ENCODE results near the gene FYB1. TPM values are rescaled to one million over a fixed set of nuclear protein-coding genes. Genes with fewer than 3 reads are reported as not detected.

The FYB1 gene
- total and polyA plus RNA-seq, 2 of the 4 experiments (the other 2 are of a cell fraction), result not detected

DNA sequence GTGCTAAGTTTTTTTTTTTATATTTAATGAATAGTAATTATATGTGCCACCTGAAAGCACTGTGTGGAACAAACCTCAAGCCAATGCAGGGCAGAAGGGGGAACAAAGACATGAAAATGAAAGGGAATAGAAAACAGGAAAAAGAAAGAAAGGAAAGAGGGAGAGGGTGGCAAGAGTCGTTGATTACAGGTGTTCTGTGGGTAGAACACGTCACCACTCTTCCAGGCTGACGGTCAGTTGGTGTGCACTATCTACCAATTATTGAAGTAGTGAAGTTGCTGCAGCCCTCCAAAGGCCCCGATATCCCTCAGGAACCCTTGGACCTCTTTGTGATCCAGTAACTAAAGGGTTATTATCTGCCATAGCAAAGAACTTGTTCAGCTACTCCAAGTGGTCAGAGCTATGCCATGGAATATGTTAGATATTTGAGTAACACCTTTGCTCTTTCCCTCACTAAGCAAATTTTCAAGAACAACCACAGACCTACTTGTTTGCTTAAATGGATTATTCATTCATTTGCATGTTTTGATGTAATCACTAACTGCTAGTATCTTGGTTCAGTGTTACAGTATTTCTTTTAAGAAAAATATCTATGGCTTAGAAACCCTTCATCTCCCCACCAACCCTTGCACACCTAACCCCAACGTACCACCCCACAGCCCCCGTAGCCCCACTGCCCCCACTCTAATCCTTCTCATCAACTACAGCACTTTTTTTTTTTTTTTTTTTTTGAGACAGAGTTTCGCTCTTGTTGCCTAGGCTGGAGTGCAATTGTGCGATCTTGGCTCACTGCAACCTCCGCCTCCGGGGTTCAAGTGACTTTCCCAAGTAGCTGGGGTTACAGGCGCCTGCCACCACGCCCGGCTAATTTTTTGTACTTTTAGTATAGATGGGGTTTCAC is 31.3 kb downstream of the FYB1 start:
- Histone ChIP-seq H3K4me2 (ENCODE audit: low read depth, low read length) (no peak overlapping the region), H4K91ac (ENCODE audit: insufficient read depth, low read depth, low read length) (no peak overlapping the region), H4K20me1 (ENCODE audit: insufficient read depth, low read length) (no peaks in the 10 kb centered on the region), H3K23ac (ENCODE audit: low read depth, low read length) (no peak overlapping the region), H2BK15ac (ENCODE audit: low read depth, low read length) (no peak overlapping the region), H3K18ac (ENCODE audit: low read depth, low read length) (no peak overlapping the region), H3K36me3 (ENCODE audit: control insufficient read depth, insufficient read depth, low read length) (no peaks in the 10 kb centered on the region), H4K8ac (ENCODE audit: low read depth in 2 of 2, low read length in 2 of 2) (no peak overlapping the region), H3K4me1 (ENCODE audit: control insufficient read depth, insufficient read depth, low read length) (no peaks in the 10 kb centered on the region), H3K79me1 (ENCODE audit: low read depth in 1 of 2, low read length in 2 of 2) (no peaks in the 10 kb centered on the region), H3K27me3 (ENCODE audit: control insufficient read depth, insufficient read depth, low read length) (peaks cover 12% of the 10 kb centered on the region), H3K4me3 (ENCODE audit: insufficient read depth, low read depth, low read length) (no peak overlapping the region), H3K14ac (replicated peaks; ENCODE audit: low read depth, low read length) (no peak overlapping the region), H3K9ac (ENCODE audit: low read depth, low read length) (no peak overlapping the region), H2BK5ac (ENCODE audit: low read depth, low read length, poor library complexity, severe bottlenecking) (no peak overlapping the region), H3K4ac (ENCODE audit: low read depth, low read length) (no peak overlapping the region), H2BK120ac (ENCODE audit: low read depth, low read length) (no peak overlapping the region), H4K5ac (ENCODE audit: low read depth, low read length) (no peak overlapping the region), H2AK9ac (replicated peaks; ENCODE audit: low read depth, low read length, poor library complexity) (no peak overlapping the region), H3K9me3 (ENCODE audit: control insufficient read depth, insufficient read depth, low read length) (no peaks in the 10 kb centered on the region), H2BK20ac (ENCODE audit: low read depth, low read length) (no peak overlapping the region), H3K9me1 (ENCODE audit: insufficient read depth, low read length) (no peaks in the 10 kb centered on the region), H2AK5ac (ENCODE audit: low read depth, low read length) (no peak overlapping the region), H3K27ac (ENCODE audit: insufficient read depth, low read length) (no peak overlapping the region), H3K56ac (ENCODE audit: extremely low read depth, insufficient read depth, low read length) (no peak overlapping the region), H2AFZ (replicated peaks; ENCODE audit: low read length, poor library complexity) (no peak overlapping the region)
- WGBS, 2 experiments (ENCODE audit: extremely low coverage in 2 of 2, insufficient read length in 1 of 2), result no CpG with 5 or more reads among the region's 13 CpGs
- DNase-seq (no peak), ATAC-seq (ENCODE audit: low read depth) (no peak)
- intact Hi-C loops (cut with micrococcal nuclease) (no loop called here), in situ Hi-C loops (cut with MboI; ENCODE audit: low sequenced_read_pairs) (no loop called here), dilution Hi-C loops (cut with HindIII; ENCODE audit: low sequenced_read_pairs, unreplicated experiment) (no loop called here)
- ChIA-PET CTCF (interaction anchor here (1.6 kb wide), 1 partner anchor 19 kb away, joined by 3 read pairs; no protein-coding TSS in a partner anchor), POLR2A (ENCODE audit: unreplicated experiment) (no interaction called here)
- no peak for TF ChIP-seq CEBPB (IDR thresholded peaks at IDR 0.05; ENCODE audit: low read depth, low read length)
- TF ChIP-seq NFE2L2 (IDR thresholded peaks at IDR 0.05; ENCODE audit: low read depth, low read length), result no peak
- TF ChIP-seq, protein P1, sequence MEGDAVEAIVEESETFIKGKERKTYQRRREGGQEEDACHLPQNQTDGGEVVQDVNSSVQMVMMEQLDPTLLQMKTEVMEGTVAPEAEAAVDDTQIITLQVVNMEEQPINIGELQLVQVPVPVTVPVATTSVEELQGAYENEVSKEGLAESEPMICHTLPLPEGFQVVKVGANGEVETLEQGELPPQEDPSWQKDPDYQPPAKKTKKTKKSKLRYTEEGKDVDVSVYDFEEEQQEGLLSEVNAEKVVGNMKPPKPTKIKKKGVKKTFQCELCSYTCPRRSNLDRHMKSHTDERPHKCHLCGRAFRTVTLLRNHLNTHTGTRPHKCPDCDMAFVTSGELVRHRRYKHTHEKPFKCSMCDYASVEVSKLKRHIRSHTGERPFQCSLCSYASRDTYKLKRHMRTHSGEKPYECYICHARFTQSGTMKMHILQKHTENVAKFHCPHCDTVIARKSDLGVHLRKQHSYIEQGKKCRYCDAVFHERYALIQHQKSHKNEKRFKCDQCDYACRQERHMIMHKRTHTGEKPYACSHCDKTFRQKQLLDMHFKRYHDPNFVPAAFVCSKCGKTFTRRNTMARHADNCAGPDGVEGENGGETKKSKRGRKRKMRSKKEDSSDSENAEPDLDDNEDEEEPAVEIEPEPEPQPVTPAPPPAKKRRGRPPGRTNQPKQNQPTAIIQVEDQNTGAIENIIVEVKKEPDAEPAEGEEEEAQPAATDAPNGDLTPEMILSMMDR (conservative IDR thresholded peaks at IDR 0.05; ENCODE audit: low read depth, low read length), result no peak
- TF ChIP-seq MAZ (IDR thresholded peaks at IDR 0.05; ENCODE audit: borderline replicate concordance, low read depth, low read length), result no peak
- BruUV-seq (replicated peaks), result no TSS peak
